T-helper 17 cell (primary cell): Measurements from ENCODE around the gene MRPL41. TPM values are rescaled to one million over a fixed set of nuclear protein-coding genes. Genes with fewer than 3 reads are reported as not detected.
A peak's percentile ranks its signal among the peaks of the same experiment; 100 is the strongest.
"Not testable (repeated sequence)": the region's sequence is repeated elsewhere in the genome, so short reads cannot be mapped to it uniquely, and the experiment has no call there.

Experiments used
- ATAC-seq: fragments of 150-1000 bp; cut with Tn5 transposase; 2 replicates; pipeline ENCODE4 v1.10.0; 2021; ENCODE audit warnings: mild to moderate bottlenecking, moderate library complexity
- DNase-seq, 3 donors: peaks; one replicate each; pipeline versions ENCODE4 v3.0.0 to v3.0.0-alpha.2; 2020 to 2021
- H3K9me3 ChIP-seq: one replicate; pipeline ENCODE4 v1.7.0; 2013; ENCODE audit warnings: low read length, mild to moderate bottlenecking; ENCODE audit not compliant: control insufficient read depth, poor library complexity, severe bottlenecking
- H3K27ac Mint-ChIP-seq: one replicate; pipeline ENCODE4 v1.8.0; 2022; ENCODE audit warnings: mild to moderate bottlenecking, moderate library complexity, mixed read lengths
- H3K27me3 Mint-ChIP-seq: one replicate; pipeline ENCODE4 v1.8.0; 2022; ENCODE audit warnings: mixed read lengths
- H3K36me3 Mint-ChIP-seq: one replicate; pipeline ENCODE4 v1.8.0; 2022; ENCODE audit warnings: low read depth, mixed read lengths
- H3K4me1 Mint-ChIP-seq: one replicate; pipeline ENCODE4 v1.8.0; 2022; ENCODE audit warnings: mild to moderate bottlenecking, mixed read lengths
- H3K4me3 Mint-ChIP-seq: one replicate; pipeline ENCODE4 v1.8.0; 2022; ENCODE audit warnings: mild to moderate bottlenecking, moderate library complexity, mixed read lengths
- total RNA-seq, 4 donors: library from RNA in 2 of 4; stranded (reverse) in 2 of 4; gene quantifications; one replicate each; pipeline ENCODE4 v1.2.3 and lab custom pipeline; 2022 to 2026

Gene MRPL41
- total RNA-seq, 2 donors from 2014 or later = 52.6 to 78.8 TPM

DNA sequence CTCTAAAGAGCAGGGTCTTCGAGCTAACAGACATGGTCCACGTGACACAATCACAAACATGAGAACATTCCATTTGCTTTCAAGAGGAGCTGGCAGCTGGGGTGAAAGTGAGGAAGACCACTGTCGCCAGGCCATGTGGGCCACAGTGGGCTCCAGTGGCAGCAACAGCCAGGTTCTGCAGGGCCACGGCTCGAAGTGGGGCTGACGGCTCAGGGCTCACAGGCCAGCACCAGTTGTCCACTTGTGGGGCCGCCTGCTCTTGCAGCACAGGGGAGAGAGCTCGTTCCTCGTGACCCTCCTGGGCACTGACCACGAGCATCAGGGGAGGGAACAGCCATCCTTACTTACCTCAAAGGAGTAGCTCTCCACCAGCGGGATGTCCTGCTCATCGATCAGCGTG lies 36.6 kb downstream of the MRPL41 start:
- no peak for DNase-seq
- no peaks in the 10 kb centered on the region for H3K27me3 Mint-ChIP-seq
- ATAC-seq = no peak
- peaks cover 2% of the 10 kb centered on the region for H3K36me3 Mint-ChIP-seq
- peak overlapping the region; percentile 53 for H3K4me3 Mint-ChIP-seq
- H3K9me3 ChIP-seq = no peaks in the 10 kb centered on the region
- peaks cover 11% of the 10 kb centered on the region for H3K4me1 Mint-ChIP-seq
- no peak overlapping the region for H3K27ac Mint-ChIP-seq

DNA sequence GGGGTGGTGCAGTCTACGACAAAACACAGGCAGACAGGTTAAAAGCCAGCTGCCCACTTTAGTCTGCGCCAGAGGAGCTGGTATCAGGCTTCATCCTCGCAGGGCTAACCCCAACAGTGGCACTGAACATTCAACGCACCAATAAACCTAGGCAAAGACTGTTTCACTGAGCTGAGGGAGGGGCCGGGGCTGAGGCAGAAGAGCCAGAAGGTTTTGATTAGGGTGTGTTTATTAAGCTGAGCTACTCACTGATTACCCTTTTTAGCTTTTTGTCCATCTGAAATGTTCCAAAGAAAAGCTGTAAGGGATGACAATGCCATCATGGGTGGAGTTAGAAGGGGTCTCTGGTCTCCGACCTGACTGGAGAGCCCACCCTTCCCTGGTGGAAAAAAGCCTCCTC lies 37.2 kb downstream of the MRPL41 start:
- Mint-ChIP-seq H3K4me1 (peaks cover 11% of the 10 kb centered on the region), H3K4me3 (peak overlapping the region; percentile 87), H3K36me3 (peaks cover 2% of the 10 kb centered on the region), H3K27me3 (no peaks in the 10 kb centered on the region), H3K27ac (no peak overlapping the region)
- H3K9me3 ChIP-seq = no peaks in the 10 kb centered on the region
- ATAC-seq (no peak), DNase-seq (no peak)

GRCh38 chr9:137589441-137590122 lies 37.9 kb downstream of the MRPL41 start:
- H3K27ac Mint-ChIP-seq = peak overlapping the region; percentile 56
- H3K36me3 Mint-ChIP-seq = peaks cover 2% of the 10 kb centered on the region
- no peak for DNase-seq
- H3K4me3 Mint-ChIP-seq = peak overlapping the region; percentile 87
- peaks cover 11% of the 10 kb centered on the region for H3K4me1 Mint-ChIP-seq
- H3K27me3 Mint-ChIP-seq = no peaks in the 10 kb centered on the region
- peak; percentile 3 for ATAC-seq
- H3K9me3 ChIP-seq = no peaks in the 10 kb centered on the region

GRCh38 chr9:137590123-137590468 lies 38.4 kb downstream of the MRPL41 start:
- Mint-ChIP-seq H3K4me1 (peaks cover 11% of the 10 kb centered on the region), H3K27ac (peak overlapping the region; percentile 65), H3K27me3 (no peaks in the 10 kb centered on the region), H3K36me3 (peaks cover 2% of the 10 kb centered on the region), H3K4me3 (peak overlapping the region; percentile 95)
- H3K9me3 ChIP-seq = no peaks in the 10 kb centered on the region
- DNase-seq = no peak
- no peak for ATAC-seq

- Mint-ChIP-seq H3K36me3 (peaks cover 2% of the 10 kb centered on the region), H3K27ac (peak within 1 kb of the TSS; percentile 65), H3K4me1 (peaks cover 11% of the 10 kb centered on the region), H3K27me3 (no peaks in the 10 kb centered on the region), H3K4me3 (peak within 1 kb of the TSS; percentile 95)
- peak; percentile 98 for ATAC-seq
- peak; percentile 90 to 93 (median 92) for DNase-seq
- H3K9me3 ChIP-seq = no peaks in the 10 kb centered on the region
These were observed 39.0 kb downstream of the MRPL41 start, which contains the start of gene ZMYND19 for GRCh38 chr9:137590469-137591383. TSS of gene ZMYND19 (minus strand) at chr9:137590512. CDS start at chr9:137590263, 249 bp downstream.

GRCh38 chr9:137592767-137593166 lies 41.1 kb downstream of the MRPL41 start:
- no peak for ATAC-seq

GRCh38 chr9:137593176-137593575 lies 41.5 kb downstream of the MRPL41 start:
- H3K4me1 Mint-ChIP-seq = peaks cover 6% of the 10 kb centered on the region
- H3K36me3 Mint-ChIP-seq = no peaks in the 10 kb centered on the region
- no peaks in the 10 kb centered on the region for H3K27me3 Mint-ChIP-seq
- ATAC-seq = no peak
- no peak for DNase-seq
- H3K4me3 Mint-ChIP-seq = no peak overlapping the region
- no peak overlapping the region for H3K27ac Mint-ChIP-seq
- H3K9me3 ChIP-seq = no peaks in the 10 kb centered on the region

More at GRCh38 chr9:137592767-137593166, 41.1 kb downstream of the MRPL41 start:
- Mint-ChIP-seq H3K27me3 (no peaks in the 10 kb centered on the region), H3K4me3 (no peak overlapping the region), H3K4me1 (peaks cover 10% of the 10 kb centered on the region), H3K27ac (no peak overlapping the region), H3K36me3 (peaks cover 2% of the 10 kb centered on the region)
- no peak for DNase-seq
- H3K9me3 ChIP-seq = no peaks in the 10 kb centered on the region

- not testable (repeated sequence) for H3K36me3 Mint-ChIP-seq, DNase-seq, H3K27me3 Mint-ChIP-seq, H3K4me3 Mint-ChIP-seq, H3K27ac Mint-ChIP-seq, ATAC-seq, H3K4me1 Mint-ChIP-seq, H3K9me3 ChIP-seq
These were observed 44.9 kb downstream of the MRPL41 start for GRCh38 chr9:137596577-137596976.

DNA sequence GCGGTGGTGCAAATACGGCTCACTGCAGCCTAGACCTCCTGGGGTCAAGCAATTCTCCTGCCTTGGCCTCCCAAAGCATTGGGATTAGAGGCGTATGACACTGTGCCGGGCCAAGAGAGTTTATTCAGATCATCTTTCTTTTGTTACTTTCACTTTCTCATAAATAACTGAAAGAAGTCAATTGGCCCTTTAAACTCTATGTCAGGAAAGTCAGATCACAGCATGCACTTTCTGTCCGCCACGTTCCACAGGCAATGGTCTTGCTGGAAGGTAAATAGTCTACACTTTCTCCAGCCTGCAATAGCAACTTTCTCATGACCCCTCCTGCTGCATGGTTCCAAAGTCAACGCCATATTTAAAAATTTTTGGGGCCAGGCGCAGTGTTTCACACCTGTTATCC lies 47.3 kb downstream of the MRPL41 start:
- H3K4me3 Mint-ChIP-seq = no peak overlapping the region
- ATAC-seq (no peak), DNase-seq (no peak)
- no peaks in the 10 kb centered on the region for H3K27me3 Mint-ChIP-seq
- no peaks in the 10 kb centered on the region for H3K36me3 Mint-ChIP-seq
- H3K27ac Mint-ChIP-seq = no peak overlapping the region
- no peaks in the 10 kb centered on the region for H3K9me3 ChIP-seq
- H3K4me1 Mint-ChIP-seq = peaks cover 11% of the 10 kb centered on the region

Other genes starting within 250 kb of the MRPL41 start
- gene NRARP, start 249.6 kb upstream of the MRPL41 start, total RNA-seq = under 1 TPM; 0.42 to 0.91 TPM
- gene EXD3, start 128.7 kb upstream of the MRPL41 start, total RNA-seq = 10 to 100 TPM; 15.4 to 17.8 TPM
- 1 to 10 TPM; 3.0 to 3.3 TPM for gene NOXA1, start 128.5 kb upstream of the MRPL41 start, total RNA-seq
- gene ENTPD8, start 110.5 kb upstream of the MRPL41 start, total RNA-seq = not detected
- 10 to 100 TPM; 41.5 to 54.2 TPM for gene NSMF, start 92.5 kb upstream of the MRPL41 start, total RNA-seq
- 1 to 10 TPM; 7.3 to 7.5 TPM for gene PNPLA7, start 1.5 kb upstream of the MRPL41 start, total RNA-seq
- gene DPH7, start 27.0 kb downstream of the MRPL41 start, total RNA-seq = 10 to 100 TPM; 46.1 to 52.0 TPM
- gene ZMYND19, start 38.6 kb downstream of the MRPL41 start, total RNA-seq = 10 to 100 TPM; 12.1 to 18.2 TPM
- gene ARRDC1, start 53.8 kb downstream of the MRPL41 start, total RNA-seq = 10 to 100 TPM; 54.8 to 83.8 TPM
- gene EHMT1, start 67.1 kb downstream of the MRPL41 start, total RNA-seq = 100 to 1,000 TPM; 106 to 108 TPM